ENCODE measurements around the gene TRIM2.

TRIM2 gene

GRCh38 chr4:153365003-153365402 is 160.8 kb downstream of the TRIM2 start:
- Histone ChIP-seq H3K4me3 (ENCODE audit: low read depth in 1 of 2, low read length in 2 of 2) (no peak overlapping the region), H3K36me3 (ENCODE audit: control insufficient read depth in 1 of 2, insufficient read depth in 2 of 2, low read length in 2 of 2) (no peaks in the 10 kb centered on the region), H3K27ac (ENCODE audit: low read length) (no peak overlapping the region), H3K4me1 (ENCODE audit: control insufficient read depth in 1 of 2, insufficient read depth in 2 of 2, low read length in 2 of 2) (no peaks in the 10 kb centered on the region), H3K27me3 (ENCODE audit: low read depth, low read length) (no peaks in the 10 kb centered on the region), H3K9me3 (ENCODE audit: control insufficient read depth in 1 of 2, low read length in 2 of 2) (no peaks in the 10 kb centered on the region)

GRCh38 chr4:153366486-153366885 is 162.2 kb downstream of the TRIM2 start:
- H3K4me3 ChIP-seq (ENCODE audit: low read depth in 1 of 2, low read length in 2 of 2): no peak overlapping the region
- H3K4me1 ChIP-seq (ENCODE audit: control insufficient read depth in 1 of 2, insufficient read depth in 2 of 2, low read length in 2 of 2): no peaks in the 10 kb centered on the region
- H3K9me3 ChIP-seq (ENCODE audit: control insufficient read depth in 1 of 2, low read length in 2 of 2): no peaks in the 10 kb centered on the region
- no peak overlapping the region for H3K27ac ChIP-seq (ENCODE audit: low read length)
- no peaks in the 10 kb centered on the region for H3K36me3 ChIP-seq (ENCODE audit: control insufficient read depth in 1 of 2, insufficient read depth in 2 of 2, low read length in 2 of 2)
- no peaks in the 10 kb centered on the region for H3K27me3 ChIP-seq (ENCODE audit: low read depth, low read length)

- Histone ChIP-seq H3K36me3 (ENCODE audit: control insufficient read depth in 1 of 2, insufficient read depth in 2 of 2, low read length in 2 of 2) (no peaks in the 10 kb centered on the region), H3K9me3 (ENCODE audit: control insufficient read depth in 1 of 2, low read length in 2 of 2) (no peaks in the 10 kb centered on the region), H3K4me3 (ENCODE audit: low read depth in 1 of 2, low read length in 2 of 2) (no peak overlapping the region), H3K4me1 (ENCODE audit: control insufficient read depth in 1 of 2, insufficient read depth in 2 of 2, low read length in 2 of 2) (no peaks in the 10 kb centered on the region), H3K27ac (ENCODE audit: low read length) (no peak overlapping the region), H3K27me3 (ENCODE audit: low read depth, low read length) (no peaks in the 10 kb centered on the region)
Observed at GRCh38 chr4:153367092-153367491, 162.8 kb downstream of the TRIM2 start.

- no peaks in the 10 kb centered on the region for H3K9me3 ChIP-seq (ENCODE audit: control insufficient read depth in 1 of 2, low read length in 2 of 2)
- no peaks in the 10 kb centered on the region for H3K27me3 ChIP-seq (ENCODE audit: low read depth, low read length)
- H3K4me3 ChIP-seq (ENCODE audit: low read depth in 1 of 2, low read length in 2 of 2): no peak overlapping the region
- no peaks in the 10 kb centered on the region for H3K36me3 ChIP-seq (ENCODE audit: control insufficient read depth in 1 of 2, insufficient read depth in 2 of 2, low read length in 2 of 2)
- no peak overlapping the region for H3K27ac ChIP-seq (ENCODE audit: low read length)
- H3K4me1 ChIP-seq (ENCODE audit: control insufficient read depth in 1 of 2, insufficient read depth in 2 of 2, low read length in 2 of 2): no peaks in the 10 kb centered on the region
Observed at GRCh38 chr4:153369021-153369420, 164.8 kb downstream of the TRIM2 start.

GRCh38 chr4:153371701-153372234 is 167.5 kb downstream of the TRIM2 start:
- Histone ChIP-seq H3K4me3 (ENCODE audit: low read depth in 1 of 2, low read length in 2 of 2) (no peak overlapping the region), H3K27ac (ENCODE audit: low read length) (no peak overlapping the region), H3K9me3 (ENCODE audit: control insufficient read depth in 1 of 2, low read length in 2 of 2) (no peaks in the 10 kb centered on the region), H3K27me3 (ENCODE audit: low read depth, low read length) (no peaks in the 10 kb centered on the region), H3K4me1 (ENCODE audit: control insufficient read depth in 1 of 2, insufficient read depth in 2 of 2, low read length in 2 of 2) (no peaks in the 10 kb centered on the region), H3K36me3 (ENCODE audit: control insufficient read depth in 1 of 2, insufficient read depth in 2 of 2, low read length in 2 of 2) (no peaks in the 10 kb centered on the region)

- H3K4me3 ChIP-seq (ENCODE audit: low read depth in 1 of 2, low read length in 2 of 2): no peak overlapping the region
- no peaks in the 10 kb centered on the region for H3K4me1 ChIP-seq (ENCODE audit: control insufficient read depth in 1 of 2, insufficient read depth in 2 of 2, low read length in 2 of 2)
- no peak overlapping the region for H3K27ac ChIP-seq (ENCODE audit: low read length)
- H3K36me3 ChIP-seq (ENCODE audit: control insufficient read depth in 1 of 2, insufficient read depth in 2 of 2, low read length in 2 of 2): no peaks in the 10 kb centered on the region
- H3K27me3 ChIP-seq (ENCODE audit: low read depth, low read length): no peaks in the 10 kb centered on the region
- H3K9me3 ChIP-seq (ENCODE audit: control insufficient read depth in 1 of 2, low read length in 2 of 2): no peaks in the 10 kb centered on the region
Observed at GRCh38 chr4:153372967-153373562, 168.8 kb downstream of the TRIM2 start.

GRCh38 chr4:153374442-153374841 is 170.2 kb downstream of the TRIM2 start:
- Histone ChIP-seq H3K9me3 (ENCODE audit: control insufficient read depth in 1 of 2, low read length in 2 of 2) (no peaks in the 10 kb centered on the region), H3K36me3 (ENCODE audit: control insufficient read depth in 1 of 2, insufficient read depth in 2 of 2, low read length in 2 of 2) (no peaks in the 10 kb centered on the region), H3K4me1 (ENCODE audit: control insufficient read depth in 1 of 2, insufficient read depth in 2 of 2, low read length in 2 of 2) (no peaks in the 10 kb centered on the region), H3K27ac (ENCODE audit: low read length) (no peak overlapping the region), H3K27me3 (ENCODE audit: low read depth, low read length) (no peaks in the 10 kb centered on the region), H3K4me3 (ENCODE audit: low read depth in 1 of 2, low read length in 2 of 2) (no peak overlapping the region)

GRCh38 chr4:153375303-153375702 is 171.1 kb downstream of the TRIM2 start:
- H3K4me3 ChIP-seq (ENCODE audit: low read depth in 1 of 2, low read length in 2 of 2): no peak overlapping the region
- H3K27ac ChIP-seq (ENCODE audit: low read length): no peak overlapping the region
- no peaks in the 10 kb centered on the region for H3K27me3 ChIP-seq (ENCODE audit: low read depth, low read length)
- H3K4me1 ChIP-seq (ENCODE audit: control insufficient read depth in 1 of 2, insufficient read depth in 2 of 2, low read length in 2 of 2): no peaks in the 10 kb centered on the region
- H3K36me3 ChIP-seq (ENCODE audit: control insufficient read depth in 1 of 2, insufficient read depth in 2 of 2, low read length in 2 of 2): no peaks in the 10 kb centered on the region
- H3K9me3 ChIP-seq (ENCODE audit: control insufficient read depth in 1 of 2, low read length in 2 of 2): no peaks in the 10 kb centered on the region

- no peak overlapping the region for H3K4me3 ChIP-seq (ENCODE audit: low read depth in 1 of 2, low read length in 2 of 2)
- H3K4me1 ChIP-seq (ENCODE audit: control insufficient read depth in 1 of 2, insufficient read depth in 2 of 2, low read length in 2 of 2): no peaks in the 10 kb centered on the region
- no peaks in the 10 kb centered on the region for H3K36me3 ChIP-seq (ENCODE audit: control insufficient read depth in 1 of 2, insufficient read depth in 2 of 2, low read length in 2 of 2)
- no peaks in the 10 kb centered on the region for H3K27me3 ChIP-seq (ENCODE audit: low read depth, low read length)
- no peaks in the 10 kb centered on the region for H3K9me3 ChIP-seq (ENCODE audit: control insufficient read depth in 1 of 2, low read length in 2 of 2)
- no peak overlapping the region for H3K27ac ChIP-seq (ENCODE audit: low read length)
Observed at GRCh38 chr4:153383131-153383530, 178.9 kb downstream of the TRIM2 start.

- no peaks in the 10 kb centered on the region for H3K27me3 ChIP-seq (ENCODE audit: low read depth, low read length)
Observed at GRCh38 chr4:153384160-153384559, 179.9 kb downstream of the TRIM2 start.

GRCh38 chr4:153385784-153386183 is 181.5 kb downstream of the TRIM2 start:
- Histone ChIP-seq H3K27ac (ENCODE audit: low read length) (no peak overlapping the region), H3K9me3 (ENCODE audit: control insufficient read depth in 1 of 2, low read length in 2 of 2) (no peaks in the 10 kb centered on the region), H3K27me3 (ENCODE audit: low read depth, low read length) (no peaks in the 10 kb centered on the region), H3K4me3 (ENCODE audit: low read depth in 1 of 2, low read length in 2 of 2) (no peak overlapping the region), H3K36me3 (ENCODE audit: control insufficient read depth in 1 of 2, insufficient read depth in 2 of 2, low read length in 2 of 2) (no peaks in the 10 kb centered on the region), H3K4me1 (ENCODE audit: control insufficient read depth in 1 of 2, insufficient read depth in 2 of 2, low read length in 2 of 2) (no peaks in the 10 kb centered on the region)

More at GRCh38 chr4:153384160-153384559, 179.9 kb downstream of the TRIM2 start:
- Histone ChIP-seq H3K36me3 (ENCODE audit: control insufficient read depth in 1 of 2, insufficient read depth in 2 of 2, low read length in 2 of 2) (no peaks in the 10 kb centered on the region), H3K4me3 (ENCODE audit: low read depth in 1 of 2, low read length in 2 of 2) (no peak overlapping the region), H3K4me1 (ENCODE audit: control insufficient read depth in 1 of 2, insufficient read depth in 2 of 2, low read length in 2 of 2) (no peaks in the 10 kb centered on the region), H3K9me3 (ENCODE audit: control insufficient read depth in 1 of 2, low read length in 2 of 2) (no peaks in the 10 kb centered on the region), H3K27ac (ENCODE audit: low read length) (no peak overlapping the region)

- no peak overlapping the region for H3K27ac ChIP-seq (ENCODE audit: low read length)
- no peak overlapping the region for H3K4me3 ChIP-seq (ENCODE audit: low read depth in 1 of 2, low read length in 2 of 2)
- no peaks in the 10 kb centered on the region for H3K4me1 ChIP-seq (ENCODE audit: control insufficient read depth in 1 of 2, insufficient read depth in 2 of 2, low read length in 2 of 2)
- H3K9me3 ChIP-seq (ENCODE audit: control insufficient read depth in 1 of 2, low read length in 2 of 2): no peaks in the 10 kb centered on the region
- H3K27me3 ChIP-seq (ENCODE audit: low read depth, low read length): no peaks in the 10 kb centered on the region
- no peaks in the 10 kb centered on the region for H3K36me3 ChIP-seq (ENCODE audit: control insufficient read depth in 1 of 2, insufficient read depth in 2 of 2, low read length in 2 of 2)
Observed at GRCh38 chr4:153387981-153388380, 183.7 kb downstream of the TRIM2 start.

Measured in muscle layer of duodenum (tissue), 2 donors.